ENCODE data around the gene SPIB.

SPIB gene

GRCh38 chr19:50459638-50460037 lies 40.9 kb downstream of the SPIB start:
- Histone ChIP-seq H3K27ac (no peak overlapping the region), H3K27me3 (peaks cover 53% of the 10 kb centered on the region)
- no peak for TF ChIP-seq CTCF (IDR thresholded peaks at IDR 0.05)

GRCh38 chr19:50460161-50460765 lies 41.5 kb downstream of the SPIB start:
- H3K4me1 ChIP-seq (ENCODE audit: control insufficient read depth in 1 of 2, insufficient read depth in 1 of 2, low read depth in 1 of 2, low read length in 1 of 2): no peaks in the 10 kb centered on the region
- no peak overlapping the region for H3K4me3 ChIP-seq (ENCODE audit: low read depth in 1 of 2, low read length in 1 of 2)
- no peak overlapping the region for H3K27ac ChIP-seq
- peaks cover 53% of the 10 kb centered on the region for H3K27me3 ChIP-seq
- no peaks in the 10 kb centered on the region for H3K9me3 ChIP-seq
- H3K36me3 ChIP-seq: no peaks in the 10 kb centered on the region
- no peak for TF ChIP-seq CTCF (IDR thresholded peaks at IDR 0.05)

More at GRCh38 chr19:50459638-50460037, 40.9 kb downstream of the SPIB start:
- H3K4me1 ChIP-seq (ENCODE audit: control insufficient read depth in 1 of 2, insufficient read depth in 1 of 2, low read depth in 1 of 2, low read length in 1 of 2): no peaks in the 10 kb centered on the region
- H3K36me3 ChIP-seq: no peaks in the 10 kb centered on the region
- no peak overlapping the region for H3K4me3 ChIP-seq (ENCODE audit: low read depth in 1 of 2, low read length in 1 of 2)
- H3K9me3 ChIP-seq: no peaks in the 10 kb centered on the region

GRCh38 chr19:50461066-50461875 lies 42.5 kb downstream of the SPIB start:
- Histone ChIP-seq H3K36me3 (no peaks in the 10 kb centered on the region), H3K9me3 (no peaks in the 10 kb centered on the region), H3K27me3 (peaks cover 53% of the 10 kb centered on the region), H3K4me1 (ENCODE audit: control insufficient read depth in 1 of 2, insufficient read depth in 1 of 2, low read depth in 1 of 2, low read length in 1 of 2) (no peaks in the 10 kb centered on the region), H3K4me3 (ENCODE audit: low read depth in 1 of 2, low read length in 1 of 2) (no peak overlapping the region), H3K27ac (no peak overlapping the region)
- peak; percentile 33 for TF ChIP-seq CTCF (IDR thresholded peaks at IDR 0.05)

GRCh38 chr19:50462970-50463369 lies 44.2 kb downstream of the SPIB start:
- Histone ChIP-seq H3K9me3 (no peaks in the 10 kb centered on the region), H3K27ac (no peak overlapping the region), H3K36me3 (no peaks in the 10 kb centered on the region), H3K27me3 (peaks cover 40% of the 10 kb centered on the region), H3K4me3 (ENCODE audit: low read depth in 1 of 2, low read length in 1 of 2) (no peak overlapping the region), H3K4me1 (ENCODE audit: control insufficient read depth in 1 of 2, insufficient read depth in 1 of 2, low read depth in 1 of 2, low read length in 1 of 2) (no peaks in the 10 kb centered on the region)
- no peak for TF ChIP-seq CTCF (IDR thresholded peaks at IDR 0.05)

GRCh38 chr19:50464348-50464747 lies 45.6 kb downstream of the SPIB start:
- Histone ChIP-seq H3K27me3 (peaks cover 26% of the 10 kb centered on the region), H3K9me3 (no peaks in the 10 kb centered on the region), H3K36me3 (no peaks in the 10 kb centered on the region), H3K4me1 (ENCODE audit: control insufficient read depth in 1 of 2, insufficient read depth in 1 of 2, low read depth in 1 of 2, low read length in 1 of 2) (no peaks in the 10 kb centered on the region), H3K4me3 (ENCODE audit: low read depth in 1 of 2, low read length in 1 of 2) (no peak overlapping the region), H3K27ac (no peak overlapping the region)
- TF ChIP-seq CTCF (IDR thresholded peaks at IDR 0.05): no peak
